Upper lobe of left lung (tissue), 6 donors: ENCODE data around the gene KAT2B. TPM values are rescaled to one million over a fixed set of nuclear protein-coding genes. Genes with fewer than 3 reads are reported as not detected.

Experiments used
- ATAC-seq, 2 donors: fragments of 200-7000 bp; cut with Tn5 transposase; one replicate each; pipeline ENCODE4 v1.9.1; 2022; ENCODE audit warnings: mild to moderate bottlenecking in 2 of 2, moderate library complexity in 2 of 2; ENCODE audit not compliant: low FRiP score in 2 of 2
- DNase-seq, 2 donors: peaks; one replicate each; pipeline ENCODE4 v3.0.0-alpha.2; 2019 to 2020
- H3K27ac ChIP-seq, 4 donors: fragments of 200-600 bp; sonication (generic); one replicate each; pipeline ENCODE4 v1.5.1; 2016 to 2019
- H3K27me3 ChIP-seq, 4 donors: fragments of 200-600 bp; sonication (generic); one replicate each; pipeline ENCODE4 v1.5.1; 2017 to 2019
- H3K36me3 ChIP-seq, 4 donors: fragments of 200-600 bp; sonication (generic); one replicate each; pipeline ENCODE4 v1.5.1; 2016 to 2019
- H3K4me1 ChIP-seq, 4 donors: fragments of 200-600 bp; sonication (generic); one replicate each; pipeline ENCODE4 v1.5.1; 2018 to 2019
- H3K4me3 ChIP-seq, 4 donors: fragments of 200-600 bp; sonication (generic); one replicate each; pipeline ENCODE4 v1.5.1; 2017 to 2019; ENCODE audit warnings: mild to moderate bottlenecking in 2 of 4, moderate library complexity in 1 of 4
- H3K9me3 ChIP-seq, 4 donors: fragments of 200-600 bp; sonication (generic); one replicate each; pipeline ENCODE4 v1.5.1; 2018 to 2019
- EP300 ChIP-seq, 4 donors: sonication (generic); formaldehyde crosslinking; IDR thresholded peaks; one replicate each; pipeline ENCODE4 v1.5.1; 2017; ENCODE audit warnings: antibody characterized with exemption in 4 of 4, control low read depth in 2 of 4
- POLR2A ChIP-seq, 4 donors: fragments of 450-650 bp; IDR thresholded peaks; one replicate each; pipeline ENCODE4 v1.5.1; 2016 to 2017; ENCODE audit warnings: antibody characterized with exemption in 4 of 4, mild to moderate bottlenecking in 2 of 4
- POLR2AphosphoS5 ChIP-seq, 2 donors: sonication (generic); formaldehyde crosslinking; IDR thresholded peaks; one replicate each; pipeline ENCODE4 v1.5.1; 2017; ENCODE audit warnings: antibody characterized with exemption in 2 of 2
- WGBS, 2 donors: methylation state at CpG; one replicate each; pipeline ENCODE4 v1.1.5; 2017 to 2018; 5-methylcytosine and 5-hydroxymethylcytosine counted together
- total RNA-seq, 6 donors: library from RNA; depleted of rRNA in 4 of 6; stranded (reverse); fragments of >200 nt in 4 of 6; gene quantifications; one replicate each; pipeline versions ENCODE4 v1.1.0 to v1.2.1, GENCODE V29; 2016 to 2021
- TF ChIP-seq, protein P1 (sequence below), 6 experiments: fragments of 450-650 bp in 4 of 6; fragments of 200-600 bp in 2 of 6; sonication (generic) in 2 of 6; IDR thresholded peaks; one replicate each; pipeline ENCODE4 v1.5.1; 2016 to 2019; ENCODE audit warnings: antibody characterized with exemption in 6 of 6
- donor health status: DM: no; HTN: no; CAD: no; lungs with moderate emphysema.
- donor health status: DM: no; HTN: yes; CAD: no; lungs with severe emphysema.

The KAT2B gene
- total RNA-seq, 6 donors from 2014 or later, result 19.3 to 58.9 (median 31.9) TPM

DNA sequence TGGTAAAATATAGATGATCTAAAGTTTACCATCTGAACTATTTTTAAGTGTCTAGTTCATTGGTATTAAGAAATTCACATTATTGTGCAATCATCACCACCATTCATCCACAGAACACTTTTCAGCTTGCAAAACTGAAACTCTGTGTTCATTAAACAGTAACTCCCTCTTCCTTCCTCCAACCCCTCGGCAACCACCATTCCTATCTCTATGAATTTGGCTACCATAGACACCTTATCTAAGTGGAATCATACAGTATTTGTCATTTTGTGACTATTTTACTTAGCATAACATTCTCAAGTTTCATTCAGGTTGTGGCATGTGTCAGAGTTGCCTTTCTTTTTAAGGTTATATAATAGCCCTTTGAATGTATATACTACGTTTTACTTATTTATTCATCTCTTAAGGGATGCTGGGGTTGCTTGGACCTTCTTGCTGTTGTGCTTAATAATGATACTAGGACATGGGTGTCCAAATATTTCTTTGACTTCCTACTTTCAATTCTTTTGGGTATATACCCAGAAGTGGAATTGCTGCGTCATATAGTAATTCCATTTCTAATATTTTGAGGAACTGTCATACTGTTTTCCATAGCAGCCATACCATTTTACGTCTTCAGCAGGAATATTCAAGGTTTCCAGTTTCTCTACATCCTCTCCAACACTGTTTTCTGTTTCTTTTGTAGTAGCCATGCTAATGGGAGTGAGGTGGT lies 20.9 kb downstream of the KAT2B start:
- no peaks in the 10 kb centered on the region for H3K36me3 ChIP-seq
- peak; percentile 63 to 84 for ATAC-seq
- peaks cover 30 to 44% (median 37%) of the 10 kb centered on the region in 4 donors for H3K4me1 ChIP-seq
- H3K27ac ChIP-seq, result peak overlapping the region; percentile 59 to 84 (median 72)
- peak in 2 of 4 donors; percentile 8 to 32 for TF ChIP-seq EP300 (IDR thresholded peaks at IDR 0.05)
- no peak for TF ChIP-seq POLR2A (IDR thresholded peaks at IDR 0.05)
- no peak for TF ChIP-seq POLR2AphosphoS5 (IDR thresholded peaks at IDR 0.05)
- TF ChIP-seq, protein P1, sequence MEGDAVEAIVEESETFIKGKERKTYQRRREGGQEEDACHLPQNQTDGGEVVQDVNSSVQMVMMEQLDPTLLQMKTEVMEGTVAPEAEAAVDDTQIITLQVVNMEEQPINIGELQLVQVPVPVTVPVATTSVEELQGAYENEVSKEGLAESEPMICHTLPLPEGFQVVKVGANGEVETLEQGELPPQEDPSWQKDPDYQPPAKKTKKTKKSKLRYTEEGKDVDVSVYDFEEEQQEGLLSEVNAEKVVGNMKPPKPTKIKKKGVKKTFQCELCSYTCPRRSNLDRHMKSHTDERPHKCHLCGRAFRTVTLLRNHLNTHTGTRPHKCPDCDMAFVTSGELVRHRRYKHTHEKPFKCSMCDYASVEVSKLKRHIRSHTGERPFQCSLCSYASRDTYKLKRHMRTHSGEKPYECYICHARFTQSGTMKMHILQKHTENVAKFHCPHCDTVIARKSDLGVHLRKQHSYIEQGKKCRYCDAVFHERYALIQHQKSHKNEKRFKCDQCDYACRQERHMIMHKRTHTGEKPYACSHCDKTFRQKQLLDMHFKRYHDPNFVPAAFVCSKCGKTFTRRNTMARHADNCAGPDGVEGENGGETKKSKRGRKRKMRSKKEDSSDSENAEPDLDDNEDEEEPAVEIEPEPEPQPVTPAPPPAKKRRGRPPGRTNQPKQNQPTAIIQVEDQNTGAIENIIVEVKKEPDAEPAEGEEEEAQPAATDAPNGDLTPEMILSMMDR (IDR thresholded peaks at IDR 0.05), result no peak
- H3K9me3 ChIP-seq, result no peaks in the 10 kb centered on the region
- DNase-seq, result no peak
- H3K27me3 ChIP-seq, result no peaks in the 10 kb centered on the region
- peak overlapping the region in 3 of 4 donors; percentile 12 to 32 (median 24) for H3K4me3 ChIP-seq
- WGBS, 2 donors, result 30 to 48% methylated on average over 4 of the region's 4 CpGs

DNA sequence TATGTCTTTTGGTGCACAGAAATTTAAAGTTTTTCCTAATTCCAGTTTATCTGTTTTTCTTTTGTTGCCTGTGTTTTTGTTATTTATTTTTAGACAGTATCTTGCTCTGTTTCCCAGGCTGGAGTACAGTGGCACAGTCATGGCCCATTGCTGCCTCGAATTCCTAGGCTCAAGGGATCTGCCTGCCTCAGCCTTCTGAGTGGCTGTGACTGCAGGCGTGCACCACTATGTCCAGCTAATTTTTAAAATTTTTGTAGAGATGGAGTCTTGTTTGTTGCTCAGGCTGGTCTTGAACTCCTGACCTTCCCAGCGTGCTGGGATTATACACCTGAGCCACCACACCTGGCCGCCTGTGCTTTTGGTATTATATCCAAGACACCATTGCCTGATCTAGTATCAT lies 22.8 kb downstream of the KAT2B start:
- WGBS, 2 donors, result 67 to 74% methylated on average over 4 of the region's 4 CpGs
- DNase-seq (no peak), ATAC-seq (no peak)
- H3K27me3 ChIP-seq, result no peaks in the 10 kb centered on the region
- no peak overlapping the region for H3K27ac ChIP-seq
- TF ChIP-seq EP300 (IDR thresholded peaks at IDR 0.05) (no peak), POLR2AphosphoS5 (IDR thresholded peaks at IDR 0.05) (no peak)
- TF ChIP-seq, protein P1 (IDR thresholded peaks at IDR 0.05), result no peak
- H3K36me3 ChIP-seq, result no peaks in the 10 kb centered on the region
- no peak overlapping the region for H3K4me3 ChIP-seq
- H3K9me3 ChIP-seq, result no peaks in the 10 kb centered on the region
- H3K4me1 ChIP-seq, result peaks cover 17 to 31% (median 21%) of the 10 kb centered on the region in 4 donors

DNA sequence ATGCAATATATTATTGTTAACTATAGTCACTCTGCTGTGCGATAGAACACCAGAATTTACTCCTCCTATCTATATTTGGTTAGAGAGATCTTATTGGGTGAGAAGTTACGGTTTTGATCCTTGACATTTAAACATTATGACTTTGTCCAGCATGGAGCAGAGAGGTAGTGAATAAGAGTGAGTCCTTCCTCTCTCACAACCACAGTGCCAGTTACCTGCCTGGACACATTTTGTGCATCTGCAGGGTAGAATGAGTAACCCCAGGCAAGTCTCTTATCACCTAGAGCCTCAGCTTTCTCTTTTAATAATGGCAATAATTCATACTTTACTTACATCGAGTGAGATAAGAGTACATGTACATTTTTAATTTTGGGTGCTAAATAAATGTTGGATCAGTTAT lies 24.1 kb downstream of the KAT2B start:
- DNase-seq (no peak), ATAC-seq (no peak)
- H3K9me3 ChIP-seq, result no peaks in the 10 kb centered on the region
- H3K4me1 ChIP-seq, result peaks cover 19 to 24% (median 20%) of the 10 kb centered on the region in 4 donors
- H3K27ac ChIP-seq, result no peak overlapping the region
- WGBS, 2 donors, result 91 to 94% methylated on average over 3 of the region's 3 CpGs
- H3K4me3 ChIP-seq, result no peak overlapping the region
- H3K27me3 ChIP-seq, result no peaks in the 10 kb centered on the region
- TF ChIP-seq POLR2AphosphoS5 (IDR thresholded peaks at IDR 0.05) (no peak), EP300 (IDR thresholded peaks at IDR 0.05) (no peak), POLR2A (IDR thresholded peaks at IDR 0.05) (no peak)
- TF ChIP-seq, protein P1 (IDR thresholded peaks at IDR 0.05), result no peak
- no peaks in the 10 kb centered on the region for H3K36me3 ChIP-seq

DNA sequence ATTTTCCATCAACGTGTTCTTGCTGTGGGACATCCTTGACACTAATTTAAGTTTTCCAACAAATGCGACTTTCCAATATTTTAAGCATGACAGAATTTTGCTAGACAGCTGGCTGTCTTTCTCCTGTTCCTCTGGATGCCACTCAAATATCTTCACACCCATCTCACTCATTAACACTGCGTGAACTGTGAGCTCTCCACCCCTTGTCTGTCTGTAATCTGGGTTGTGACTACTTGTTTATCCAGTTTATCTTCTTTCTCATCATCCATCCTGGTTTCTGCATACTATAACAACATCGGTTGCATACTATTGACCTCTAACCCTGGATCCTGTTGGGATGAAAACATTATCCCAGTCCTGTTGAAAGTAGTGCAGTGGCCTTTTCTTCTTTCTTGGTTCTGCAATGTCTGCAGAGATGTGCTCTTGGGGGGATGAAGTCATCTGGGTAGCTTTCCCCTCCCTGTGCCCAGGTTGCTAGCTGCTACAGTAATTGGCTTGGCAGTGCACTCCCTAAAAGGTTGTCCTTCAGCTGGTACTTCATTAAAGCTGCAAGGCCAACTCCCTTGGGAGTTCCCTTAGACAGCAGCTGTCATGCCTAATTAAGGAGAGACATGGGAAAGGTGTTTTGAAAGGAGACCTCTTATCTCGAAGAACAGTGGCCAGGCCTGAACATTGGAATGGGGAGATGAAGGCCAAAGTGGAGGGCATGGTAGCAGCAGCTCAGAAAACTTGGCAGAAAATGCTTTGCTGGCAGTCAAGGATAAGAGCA lies 24.7 kb downstream of the KAT2B start:
- Histone ChIP-seq H3K27me3 (no peaks in the 10 kb centered on the region), H3K36me3 (no peaks in the 10 kb centered on the region), H3K27ac (no peak overlapping the region), H3K4me3 (no peak overlapping the region), H3K4me1 (peaks cover 18 to 24% (median 20%) of the 10 kb centered on the region in 4 donors), H3K9me3 (no peaks in the 10 kb centered on the region)
- 71 to 81% methylated on average over 5 of the region's 5 CpGs for WGBS, 2 donors
- DNase-seq, result no peak
- TF ChIP-seq EP300 (IDR thresholded peaks at IDR 0.05) (no peak), POLR2AphosphoS5 (IDR thresholded peaks at IDR 0.05) (no peak), POLR2A (IDR thresholded peaks at IDR 0.05) (no peak)
- TF ChIP-seq, protein P1 (IDR thresholded peaks at IDR 0.05), result no peak
- ATAC-seq, result no peak
